GM21381 (cell line): Measurements from ENCODE around the gene PTGES.
"Not testable (repeated sequence)": the region's sequence is repeated elsewhere in the genome, so short reads cannot be mapped to it uniquely, and the experiment has no call there.

Experiments used
- ATAC-seq: cut with Tn5 transposase; IDR thresholded peaks from one replicate; pipeline ENCODE4 v1.9.1; 2021; ENCODE audit warnings: mild to moderate bottlenecking, moderate library complexity; ENCODE audit not compliant: unreplicated experiment

Gene PTGES

GRCh38 chr9:129773262-129774048 is 20.6 kb upstream of the PTGES start:
- no peak for ATAC-seq

- ATAC-seq = no peak
Observed at GRCh38 chr9:129770741-129771140, 17.9 kb upstream of the PTGES start.

- no peak for ATAC-seq
Observed at GRCh38 chr9:129769669-129770068, 16.8 kb upstream of the PTGES start.

DNA sequence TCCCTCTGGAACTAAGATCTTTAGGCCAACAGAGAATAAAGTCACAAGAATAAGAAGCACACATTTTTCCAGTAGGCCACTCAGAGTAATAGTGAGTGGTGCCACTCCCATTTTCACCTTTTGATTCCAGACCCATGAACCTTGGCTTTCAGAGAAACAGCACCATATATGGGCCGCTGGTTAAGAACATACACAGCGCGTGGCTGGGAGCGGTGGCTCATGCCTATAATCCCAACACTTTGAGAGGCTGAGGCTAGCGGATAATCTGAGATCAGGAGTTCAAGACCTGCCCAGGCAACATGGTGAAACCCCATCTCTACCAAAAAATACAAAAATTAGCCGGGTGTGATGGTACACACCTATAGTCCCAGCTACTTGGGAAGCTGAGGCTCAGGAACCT is 15.6 kb upstream of the PTGES start:
- ATAC-seq = no peak

GRCh38 chr9:129765764-129766317 is 13.0 kb upstream of the PTGES start:
- ATAC-seq = no peak

DNA sequence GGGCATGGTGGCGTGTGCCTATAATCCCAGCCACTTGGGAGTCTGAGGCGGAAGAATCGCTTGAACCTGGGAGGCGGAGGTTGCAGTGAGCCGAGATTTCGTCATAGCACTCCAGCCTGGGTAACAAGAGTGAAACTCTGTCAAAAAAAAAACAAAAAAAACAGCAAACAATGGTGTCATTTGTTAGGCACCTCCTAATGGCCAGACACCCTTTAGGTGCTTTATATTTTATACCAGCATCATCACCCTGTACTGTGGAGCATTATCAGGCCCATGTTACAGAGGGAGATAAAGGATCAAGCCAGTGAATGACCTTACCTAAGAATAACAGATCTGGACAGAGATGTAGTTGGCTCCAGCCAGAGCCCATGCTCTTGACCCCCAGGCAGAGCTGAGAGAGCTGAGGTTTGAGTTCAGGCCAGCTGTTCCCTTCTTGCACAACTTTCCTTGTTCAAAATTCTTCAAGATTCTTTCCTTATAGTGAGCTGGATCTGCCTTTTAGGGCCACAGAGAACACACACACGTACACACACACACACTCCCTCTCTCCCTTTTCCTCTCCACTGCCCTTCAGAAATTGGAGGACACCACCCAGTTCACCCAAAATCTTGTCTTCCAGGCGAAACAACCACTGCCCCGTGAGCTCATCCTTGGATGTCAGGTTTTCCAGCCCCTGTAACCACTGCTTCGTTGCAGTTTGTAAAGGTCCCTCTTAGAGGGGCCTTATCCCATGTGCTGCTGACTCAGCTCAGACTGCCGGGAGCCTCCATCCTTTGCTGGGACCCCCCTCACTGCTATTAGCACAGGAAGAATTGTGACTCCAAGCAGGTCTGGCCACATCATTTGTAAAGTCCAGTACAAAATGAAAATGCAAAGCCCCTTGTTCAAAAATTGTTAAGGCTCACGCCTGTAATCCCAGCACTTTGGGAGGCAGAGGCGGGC is 10.4 kb upstream of the PTGES start:
- no peak for ATAC-seq

GRCh38 chr9:129762370-129762984 is 9.6 kb upstream of the PTGES start:
- ATAC-seq = not testable (repeated sequence)

GRCh38 chr9:129761901-129762369 is 9.1 kb upstream of the PTGES start:
- ATAC-seq = no peak

GRCh38 chr9:129761293-129761900 is 8.6 kb upstream of the PTGES start:
- no peak for ATAC-seq

GRCh38 chr9:129760784-129761183 is 7.9 kb upstream of the PTGES start:
- ATAC-seq = not testable (repeated sequence)

DNA sequence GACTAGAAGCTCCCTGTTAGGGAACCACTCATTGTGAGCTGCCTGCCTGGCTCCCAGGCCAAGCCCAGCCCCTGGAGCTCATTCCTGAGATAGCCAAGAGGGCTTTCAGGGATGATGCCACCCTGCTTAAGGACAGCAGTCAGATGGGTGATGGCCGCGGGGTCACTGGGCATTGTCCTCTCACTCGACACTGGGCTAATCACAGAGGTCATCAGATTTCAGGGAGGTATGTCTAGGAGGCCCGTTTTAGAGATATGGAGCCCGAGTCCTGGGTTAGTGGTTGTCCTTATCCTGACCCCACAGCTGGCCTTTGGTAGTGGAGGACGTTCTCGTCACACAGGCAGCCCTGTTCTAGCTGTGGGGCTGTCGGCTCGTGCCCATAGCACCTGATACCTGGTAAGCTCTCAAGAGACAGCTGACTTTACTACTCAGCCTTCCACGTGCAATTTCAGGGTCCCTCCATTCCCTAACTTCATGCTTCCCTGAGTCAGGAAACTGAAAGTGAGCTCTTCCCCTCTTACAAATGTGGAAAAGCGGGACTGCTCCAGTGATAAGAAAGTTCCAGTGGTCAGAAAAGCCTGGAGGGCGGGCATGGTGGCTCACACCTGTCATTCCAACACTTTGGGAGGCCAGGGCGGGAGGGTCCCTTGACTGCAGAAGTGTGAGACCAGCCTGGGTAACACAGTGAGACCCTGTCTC is 7.1 kb upstream of the PTGES start:
- ATAC-seq = no peak

DNA sequence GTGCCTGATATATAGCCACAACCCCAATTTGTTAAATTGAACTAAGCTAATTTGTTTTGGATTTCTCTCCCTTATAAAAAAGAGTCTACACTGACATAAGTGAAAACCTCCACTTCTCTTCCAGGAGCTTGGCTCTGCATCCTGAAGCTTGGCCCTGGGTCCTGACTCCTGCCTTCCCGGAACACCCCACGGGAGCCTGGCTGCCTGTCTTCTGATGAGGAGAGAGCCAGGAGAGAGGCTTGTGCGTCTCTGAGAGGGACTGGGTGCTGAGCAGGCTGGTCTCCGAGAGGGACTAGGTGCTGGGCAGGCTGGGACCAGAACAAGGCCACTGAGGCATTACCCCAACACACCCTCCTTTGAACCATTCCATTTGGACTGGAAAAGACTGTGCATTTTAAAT is 6.5 kb upstream of the PTGES start:
- ATAC-seq = no peak

- no peak for ATAC-seq
Observed at GRCh38 chr9:129757045-129757444, 4.2 kb upstream of the PTGES start.

DNA sequence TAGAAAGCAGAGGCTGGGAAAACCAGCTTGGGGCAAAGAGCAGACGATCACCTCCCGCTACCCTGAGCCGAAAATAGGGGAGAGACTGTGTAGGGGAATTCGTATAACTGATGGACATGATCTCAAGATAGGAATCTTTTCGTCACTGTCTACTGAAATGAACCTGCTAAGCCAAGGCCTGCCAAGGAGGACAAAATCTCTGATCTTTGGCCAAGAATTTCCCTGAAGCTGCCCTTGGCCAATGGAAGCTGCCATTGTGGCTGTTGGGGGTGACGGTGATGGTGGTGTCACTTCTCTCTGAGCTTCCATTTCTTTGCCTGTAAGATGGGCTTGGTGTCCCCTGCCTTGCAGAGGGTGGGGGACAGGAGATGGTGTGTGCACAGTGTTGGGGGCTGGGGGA is 3.3 kb upstream of the PTGES start:
- ATAC-seq = no peak

DNA sequence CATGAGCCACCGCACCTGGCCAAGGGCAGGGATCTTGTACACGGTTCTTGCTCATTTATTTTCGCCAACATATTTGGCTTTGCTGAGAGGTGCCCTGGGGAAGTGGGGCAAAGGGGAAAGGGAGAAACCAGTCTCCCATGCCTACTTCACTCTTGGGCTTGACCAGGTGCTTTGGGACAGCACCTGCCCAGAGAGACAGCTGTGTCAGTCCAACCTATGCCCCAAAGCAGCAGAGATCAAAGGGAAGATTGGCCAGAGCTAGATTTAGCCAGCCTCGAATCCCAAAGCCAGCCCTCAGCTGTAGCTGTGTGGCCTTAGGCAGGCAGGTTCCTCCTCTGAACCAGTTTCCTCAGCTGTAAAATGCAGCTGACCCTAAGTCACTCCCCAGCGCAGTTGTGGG is 2.3 kb upstream of the PTGES start:
- ATAC-seq = no peak

DNA sequence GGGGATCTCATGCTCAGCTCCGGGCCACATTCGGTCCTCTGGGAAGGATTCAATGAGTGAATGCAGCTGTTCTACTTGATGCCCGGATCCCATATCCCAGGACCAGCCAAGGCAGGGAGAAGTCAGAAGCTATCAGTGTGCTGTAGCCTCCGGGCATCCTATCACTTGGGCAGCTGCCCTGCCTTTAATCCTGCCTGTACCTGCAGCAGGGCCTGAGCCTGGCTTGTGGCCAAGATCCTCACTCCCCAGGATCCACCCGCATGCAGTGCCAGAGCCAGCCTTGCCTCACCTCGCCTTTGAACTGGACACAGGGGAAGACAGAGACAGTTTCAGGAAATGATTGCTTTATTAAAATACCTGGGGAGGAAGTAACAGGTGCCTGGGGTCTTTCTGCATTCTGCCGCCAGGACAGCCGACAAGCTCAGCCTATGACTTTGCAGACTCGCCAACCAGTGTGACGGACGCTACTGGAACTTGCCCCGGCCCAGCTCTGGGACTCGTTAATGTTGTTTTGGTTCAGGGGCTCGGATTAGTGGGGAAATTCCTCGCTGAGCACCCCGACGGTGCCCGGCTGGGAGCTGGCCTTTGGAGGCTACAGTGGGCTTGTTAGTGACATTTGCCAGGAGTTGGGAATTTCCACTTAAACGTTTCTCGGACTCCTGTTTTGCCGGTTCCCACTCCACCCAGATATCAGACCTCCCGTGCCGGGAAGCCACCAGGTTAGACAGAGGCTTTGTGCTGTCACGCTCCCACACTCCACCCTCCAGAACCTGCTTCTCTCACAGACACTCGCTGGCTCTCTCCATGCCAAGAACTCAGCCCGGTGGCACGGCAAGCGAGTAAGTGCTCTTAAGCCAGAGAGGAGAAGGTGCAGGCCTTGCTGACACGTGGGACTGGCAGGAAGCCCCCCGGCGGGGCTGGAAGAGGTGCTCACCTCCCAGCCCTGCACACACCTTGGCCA is 721 bp downstream of the PTGES start:
- no peak for ATAC-seq

DNA sequence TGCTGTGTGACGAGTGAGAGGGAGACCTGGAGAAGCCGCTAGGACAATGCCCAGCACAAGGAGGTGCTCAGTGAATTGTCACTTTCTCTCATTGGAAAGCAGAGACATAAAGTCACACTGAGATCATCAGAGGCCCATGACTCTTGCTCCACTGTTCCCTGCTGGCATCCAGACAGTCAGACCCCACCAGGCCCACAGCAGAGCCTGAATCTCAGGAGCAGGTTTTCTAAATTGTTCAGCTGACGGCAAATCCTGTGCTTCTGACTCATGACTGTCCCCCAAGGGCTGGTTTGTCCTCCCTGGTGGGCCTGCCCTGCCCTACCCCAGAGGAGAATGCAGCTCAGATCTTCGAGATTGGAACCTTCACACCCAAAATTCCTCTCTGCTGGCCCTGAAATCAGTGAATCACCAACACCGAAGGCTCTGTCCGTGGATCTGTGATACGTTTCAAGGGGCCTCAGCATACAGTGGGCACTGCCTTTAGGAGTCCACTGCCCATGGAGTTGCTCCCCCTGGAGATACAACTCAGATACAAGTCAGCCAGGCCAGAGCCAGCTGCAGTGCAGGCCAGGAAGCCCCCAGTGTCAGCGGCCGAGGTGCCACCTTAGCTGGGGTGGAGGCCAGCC is 2.7 kb downstream of the PTGES start:
- ATAC-seq = no peak

GRCh38 chr9:129749575-129749974 is 3.3 kb downstream of the PTGES start:
- ATAC-seq = no peak
